Heart right ventricle (tissue), 16 donors: ENCODE data around the gene OPN3. TPM values are rescaled to one million over a fixed set of nuclear protein-coding genes. Genes with fewer than 3 reads are reported as not detected.
A peak's percentile ranks its signal among the peaks of the same experiment; 100 is the strongest.

Source experiments
- ATAC-seq, 8 donors: fragments of 200-7000 bp; cut with Tn5 transposase; one replicate each; pipeline ENCODE4 v1.9.1; 2020; ENCODE audit warnings: mild to moderate bottlenecking in 8 of 8, moderate library complexity in 8 of 8, moderate number of reproducible peaks in 1 of 8
- DNase-seq, 2 donors: peaks; one replicate each; pipeline ENCODE4 v3.0.0-alpha.2; 2020
- H3K27ac ChIP-seq, 10 donors: fragments of 200-600 bp; sonication (generic) in 2 of 10; one replicate each; pipeline versions ENCODE4 v1.5.0 to v1.8.0; 2020 to 2022; ENCODE audit warnings: mild to moderate bottlenecking in 3 of 10
- H3K27me3 ChIP-seq, 7 donors: fragments of 200-600 bp; one replicate each; pipeline ENCODE4 v1.8.0; 2021 to 2022; ENCODE audit warnings: mild to moderate bottlenecking in 2 of 7
- H3K36me3 ChIP-seq, 9 donors: fragments of 200-600 bp; sonication (generic) in 1 of 9; one replicate each; pipeline versions ENCODE4 v1.5.0 to v1.8.0; 2020 to 2022; ENCODE audit warnings: mild to moderate bottlenecking in 2 of 9
- H3K4me1 ChIP-seq, 9 donors: fragments of 200-600 bp; sonication (generic) in 1 of 9; one replicate each; pipeline versions ENCODE4 v1.5.0 to v1.8.0; 2020 to 2022; ENCODE audit warnings: mild to moderate bottlenecking in 4 of 9
- H3K4me3 ChIP-seq, 10 donors: fragments of 200-600 bp; sonication (generic) in 2 of 10; one replicate each; pipeline versions ENCODE4 v1.5.0 to v1.8.0; 2020 to 2022; ENCODE audit warnings: mild to moderate bottlenecking in 7 of 10, moderate library complexity in 2 of 10
- H3K9me3 ChIP-seq, 11 donors: fragments of 200-600 bp in 10 of 11; sonication (generic) in 2 of 11; one replicate each; pipeline versions ENCODE4 v1.5.0 to v1.8.0; 2013 to 2022; ENCODE audit warnings: mild to moderate bottlenecking in 2 of 11, control low read depth in 1 of 11, moderate library complexity in 1 of 11
- WGBS, 2 donors: extraction: QIAGEN DNeasy Blood & Tissue Kit; methylation state at CpG; one replicate each; pipeline ENCODE4 v1.1.7; 2013; ENCODE audit warnings: inconsistent platforms in 1 of 2; 5-methylcytosine and 5-hydroxymethylcytosine counted together
- intact Hi-C, 10 donors: fragments of 100-400 bp; cut with DNase I; formaldehyde crosslinking; loops; one replicate each; pipeline versions ENCODE4 v1.11.1 to v1.14.2; 2022
- polyA plus RNA-seq, 2 donors: library from polyadenylated mRNA; stranded (reverse); fragments of 200-250 nt; gene quantifications; one replicate each; pipeline ENCODE4 v1.2.3, GENCODE V29; 2013
- total RNA-seq, 10 donors: library from RNA; stranded (reverse); fragmentation: NEBNext Ultra II Directional in 3 of 10; extraction: Animal tissue kit (Norgen Biotek cat#: 25700) in 3 of 10; gene quantifications; one replicate each; pipeline versions ENCODE4 v1.2.1 to v1.2.4, GENCODE V29; 2021 to 2023
- TF ChIP-seq, protein P1 (sequence below), 9 donors: fragments of 200-600 bp; sonication (generic) in 2 of 9; IDR thresholded peaks; one replicate each; pipeline versions ENCODE4 v1.5.0 to v1.8.0; 2021 to 2022; ENCODE audit warnings: antibody characterized with exemption in 9 of 9, mild to moderate bottlenecking in 5 of 9, moderate library complexity in 1 of 9
- donor health status: Arrhythmogenic right ventricular cardiomyopathy.
- donor health status: ischemic (EF 13 %, LVEDD 7.1; RV severe dilation, severe dysfunction).
- donor health status: healthy with polysubstance abuse.
- donor health status: DM: no; HTN: yes; CAD: no.
- donor health status: DM: no; HTN: no; CAD: no.
- donor health status: ischemic (EF 25% LVEDD 6.9; RV normal size, moderate dysfunction).
- donor health status: ischemic (EF 25% LVEDD 5.7; RV mildly dilated, moderate dysfunction).
- donor health status: healthy.
- donor health status: DM: yes; HTN: yes; CAD: no.
- donor health status: Ischemic cardiomyopathy.
- donor health status: ischemic (EF 35%, LVEDD 5.7; RV mildly dilated, moderate dysfunction).
- donor health status: nonischemic (EF 11% LVEDD 7.7; RV severe dilation, severe dysfunction).
- donor health status: DM: yes; HTN: yes; CAD: no.
- donor health status: PGD.
- donor health status: ischemic (EF 29% LVEDD 5.4; RV normal size, mild dysfunction).
- donor health status: nonischemic (EF 23%, LVEDD 6.1; RV moderate dilation, normal function).

Gene OPN3
- total and polyA plus RNA-seq, 12 donors, result 3.3 to 9.1 (median 5.2) TPM

DNA sequence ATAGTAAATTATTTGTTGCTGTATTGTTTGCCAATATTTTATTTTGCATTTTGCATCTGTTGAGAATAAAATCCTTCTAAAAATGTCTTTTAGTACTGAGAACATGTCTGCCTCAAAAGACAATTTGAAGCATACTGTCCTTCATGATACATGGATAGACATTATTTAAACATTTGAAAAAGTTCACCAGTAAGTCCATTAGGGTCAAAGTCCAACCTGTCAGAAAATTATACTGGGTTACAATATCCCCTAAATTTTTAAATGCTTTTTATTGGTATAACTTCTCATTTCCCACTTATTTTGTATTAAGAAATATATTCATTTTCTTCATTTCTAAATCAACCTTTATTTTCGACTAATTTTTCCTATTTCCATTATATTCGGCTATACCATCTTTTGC, 9.3 kb downstream of the OPN3 start:
- no peak overlapping the region for H3K4me3 ChIP-seq
- no peaks in the 10 kb centered on the region for H3K9me3 ChIP-seq
- 97 to 98% methylated on average over 2 of the region's 2 CpGs for WGBS, 2 donors
- no peak for ATAC-seq
- no peak for DNase-seq
- intact Hi-C loops, result no loop called here
- no peaks in the 10 kb centered on the region for H3K27me3 ChIP-seq
- H3K4me1 ChIP-seq, result peaks cover 0 to 13% (median 0%) of the 10 kb centered on the region in 9 donors
- peaks cover 0 to 23% (median 0%) of the 10 kb centered on the region in 9 donors for H3K36me3 ChIP-seq
- TF ChIP-seq, protein P1, sequence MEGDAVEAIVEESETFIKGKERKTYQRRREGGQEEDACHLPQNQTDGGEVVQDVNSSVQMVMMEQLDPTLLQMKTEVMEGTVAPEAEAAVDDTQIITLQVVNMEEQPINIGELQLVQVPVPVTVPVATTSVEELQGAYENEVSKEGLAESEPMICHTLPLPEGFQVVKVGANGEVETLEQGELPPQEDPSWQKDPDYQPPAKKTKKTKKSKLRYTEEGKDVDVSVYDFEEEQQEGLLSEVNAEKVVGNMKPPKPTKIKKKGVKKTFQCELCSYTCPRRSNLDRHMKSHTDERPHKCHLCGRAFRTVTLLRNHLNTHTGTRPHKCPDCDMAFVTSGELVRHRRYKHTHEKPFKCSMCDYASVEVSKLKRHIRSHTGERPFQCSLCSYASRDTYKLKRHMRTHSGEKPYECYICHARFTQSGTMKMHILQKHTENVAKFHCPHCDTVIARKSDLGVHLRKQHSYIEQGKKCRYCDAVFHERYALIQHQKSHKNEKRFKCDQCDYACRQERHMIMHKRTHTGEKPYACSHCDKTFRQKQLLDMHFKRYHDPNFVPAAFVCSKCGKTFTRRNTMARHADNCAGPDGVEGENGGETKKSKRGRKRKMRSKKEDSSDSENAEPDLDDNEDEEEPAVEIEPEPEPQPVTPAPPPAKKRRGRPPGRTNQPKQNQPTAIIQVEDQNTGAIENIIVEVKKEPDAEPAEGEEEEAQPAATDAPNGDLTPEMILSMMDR (IDR thresholded peaks at IDR 0.05), result no peak
- no peak overlapping the region for H3K27ac ChIP-seq

DNA sequence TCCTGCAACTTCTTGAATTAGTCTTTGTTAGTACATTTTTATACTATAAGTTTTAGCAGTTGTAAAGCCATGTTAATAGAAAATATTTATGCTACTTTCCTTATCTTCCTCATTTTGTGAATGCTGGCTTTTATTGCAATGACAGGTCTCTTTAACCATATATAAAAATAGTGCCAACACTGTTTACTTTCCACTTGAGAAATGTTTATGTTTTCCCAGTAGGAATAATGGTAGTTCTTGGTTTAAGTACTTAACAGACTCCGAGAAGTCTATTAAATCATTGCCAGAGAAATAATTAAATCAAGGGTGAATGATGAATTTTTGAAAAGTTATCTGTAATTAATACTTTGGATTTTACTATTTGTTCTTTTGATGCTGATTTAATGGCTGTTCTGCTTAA, 9.7 kb downstream of the OPN3 start:
- intact Hi-C loops, result no loop called here
- WGBS, 2 donors, result 89 to 95% methylated on average over 1 of the region's 1 CpG
- ATAC-seq, result no peak
- no peak for DNase-seq
- Histone ChIP-seq H3K9me3 (no peaks in the 10 kb centered on the region), H3K4me1 (peaks cover 0 to 13% (median 0%) of the 10 kb centered on the region in 9 donors), H3K27me3 (no peaks in the 10 kb centered on the region), H3K4me3 (no peak overlapping the region), H3K27ac (no peak overlapping the region), H3K36me3 (peaks cover 0 to 23% (median 0%) of the 10 kb centered on the region in 9 donors)
- TF ChIP-seq, protein P1 (IDR thresholded peaks at IDR 0.05), result no peak

DNA sequence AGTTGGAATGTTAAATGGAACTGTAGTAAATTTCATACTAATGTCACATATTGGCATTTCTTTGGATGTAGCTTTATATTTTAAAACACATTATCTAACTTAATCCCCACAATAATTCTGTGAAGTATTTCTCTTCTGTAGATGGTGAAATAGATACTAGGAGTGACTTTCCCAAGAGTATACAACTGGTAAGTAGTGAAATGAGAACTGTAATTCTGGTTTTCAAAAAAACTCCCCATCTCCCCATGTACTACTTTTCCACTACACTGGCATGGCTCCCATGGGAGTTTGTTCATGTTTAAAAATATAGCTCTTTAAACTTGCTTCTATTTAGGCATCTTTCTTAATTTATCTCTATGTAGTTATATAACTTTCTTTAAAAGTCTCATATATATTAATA, 10.2 kb downstream of the OPN3 start:
- no peak for DNase-seq
- H3K27me3 ChIP-seq, result no peaks in the 10 kb centered on the region
- no peak overlapping the region for H3K4me3 ChIP-seq
- TF ChIP-seq, protein P1 (IDR thresholded peaks at IDR 0.05), result no peak
- H3K27ac ChIP-seq, result no peak overlapping the region
- no peak for ATAC-seq
- H3K9me3 ChIP-seq, result no peaks in the 10 kb centered on the region
- intact Hi-C loops, result no loop called here
- peaks cover 0 to 13% (median 2%) of the 10 kb centered on the region in 9 donors for H3K4me1 ChIP-seq
- peaks cover 0 to 18% (median 0%) of the 10 kb centered on the region in 9 donors for H3K36me3 ChIP-seq

DNA sequence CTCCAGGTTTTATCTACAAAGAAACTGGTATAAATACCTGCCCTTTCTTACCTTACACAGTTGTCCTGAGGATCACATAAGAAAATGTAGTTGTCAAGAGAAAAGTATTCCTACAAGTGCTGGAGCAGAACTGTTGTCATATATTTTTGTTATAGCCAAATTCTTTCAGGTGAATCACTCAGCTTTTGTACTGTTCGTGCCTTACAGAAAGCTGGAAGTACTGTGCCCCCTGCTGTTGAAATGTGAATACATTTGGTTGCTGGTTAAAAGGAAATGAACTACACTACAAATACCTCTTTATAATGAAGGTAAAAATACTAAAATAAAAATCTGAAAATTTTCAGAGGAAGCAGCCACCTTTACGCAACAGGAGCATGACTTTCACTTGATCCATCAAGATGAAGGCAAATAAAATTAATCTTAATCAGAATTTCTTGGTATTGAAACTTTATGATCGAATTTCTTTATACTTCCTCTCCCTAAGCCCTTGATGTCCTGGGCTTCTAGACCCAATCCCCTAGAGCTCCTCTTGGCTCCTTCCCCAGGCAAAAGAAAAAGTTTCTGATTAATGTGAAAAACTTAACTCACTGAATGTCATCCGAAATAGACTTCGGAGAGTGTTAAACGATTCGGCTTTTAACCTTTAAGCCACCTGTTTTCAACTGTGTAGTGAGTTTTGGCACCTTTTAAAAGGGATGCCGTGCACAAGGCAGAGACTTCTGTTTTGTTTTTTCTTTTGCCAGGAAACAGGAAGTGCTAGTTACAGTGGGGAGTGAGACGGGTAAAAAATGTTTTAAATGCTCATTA, 12.5 kb downstream of the OPN3 start:
- WGBS, 2 donors, result 28 to 42% methylated on average over 9 of the region's 9 CpGs
- H3K9me3 ChIP-seq, result no peaks in the 10 kb centered on the region
- TF ChIP-seq, protein P1 (IDR thresholded peaks at IDR 0.05), result peak in 8 of 9 donors; percentile 7 to 67 (median 56)
- no peaks in the 10 kb centered on the region for H3K27me3 ChIP-seq
- intact Hi-C loops, result loop anchor here in 6 of 10 donors (1.0 to 10.0 kb wide), 3 partner anchors 93 to 96 kb away; partner anchors contain the start of gene KMO (in 5 of the 6)
- peaks cover 0 to 13% (median 2%) of the 10 kb centered on the region in 9 donors for H3K4me1 ChIP-seq
- H3K36me3 ChIP-seq, result peaks cover 0 to 6% (median 0%) of the 10 kb centered on the region in 9 donors
- ATAC-seq, result peak in 1 of 8 donors; percentile 31
- peak overlapping the region in 1 of 10 donors; percentile 19 for H3K4me3 ChIP-seq
- no peak overlapping the region for H3K27ac ChIP-seq
- no peak for DNase-seq
